Stimulated activated CD8-positive, alpha-beta memory T cell treated with anti-CD3 and anti-CD28 coated beads, Interleukin-2, amount 100 ng/mL, for 48 hours (primary cell): Measurements from ENCODE around the gene GRAPL.
"Not testable (repeated sequence)": the region's sequence is repeated elsewhere in the genome, so short reads cannot be mapped to it uniquely, and the experiment has no call there.

ENCODE experiments used
- DNase-seq, 2 donors: peaks; one replicate each; pipeline ENCODE4 v3.0.0-alpha.2; 2020; ENCODE audit warnings: low read depth in 2 of 2

The GRAPL gene

DNA sequence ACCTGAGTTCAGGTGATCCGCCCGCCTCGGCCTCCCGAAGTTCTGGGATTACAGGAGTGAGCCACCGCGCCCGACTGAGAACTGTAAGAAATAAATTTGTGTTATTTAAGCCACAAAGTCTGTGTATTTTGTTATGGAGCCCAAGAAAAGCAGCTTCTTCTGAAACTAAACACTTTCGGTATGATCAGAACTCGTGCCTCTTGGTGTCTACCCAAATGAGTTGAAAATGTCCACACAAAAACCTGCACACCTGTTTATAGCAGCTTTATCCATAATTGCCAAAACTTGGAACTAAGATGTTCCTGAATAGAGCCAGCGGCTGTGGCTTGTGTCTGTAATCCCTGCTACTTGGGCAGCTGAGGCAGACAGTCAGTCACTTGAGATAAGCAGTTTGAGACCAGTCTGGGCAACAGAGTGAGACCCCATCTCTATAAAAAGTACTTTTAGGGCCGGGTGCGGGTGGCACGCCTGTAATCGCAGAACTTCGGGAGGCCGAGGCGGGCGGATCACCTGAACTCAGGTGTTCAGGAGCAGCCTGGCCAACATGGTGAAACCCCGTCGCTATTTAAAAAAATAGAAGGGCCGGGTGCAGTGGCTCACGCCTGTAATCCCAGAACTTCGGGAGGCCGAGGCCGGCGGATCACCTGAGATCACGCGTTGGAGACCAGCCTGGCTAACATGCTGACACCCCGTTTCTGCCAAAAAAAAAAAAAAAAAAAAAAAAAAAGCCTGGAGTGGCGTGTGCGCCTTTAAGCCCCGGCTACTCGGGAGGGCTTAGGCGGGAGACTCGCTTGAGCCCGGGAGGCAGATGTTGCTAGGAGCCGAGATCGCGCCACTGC, 61.7 kb downstream of the GRAPL start:
- not testable (repeated sequence) for DNase-seq

DNA sequence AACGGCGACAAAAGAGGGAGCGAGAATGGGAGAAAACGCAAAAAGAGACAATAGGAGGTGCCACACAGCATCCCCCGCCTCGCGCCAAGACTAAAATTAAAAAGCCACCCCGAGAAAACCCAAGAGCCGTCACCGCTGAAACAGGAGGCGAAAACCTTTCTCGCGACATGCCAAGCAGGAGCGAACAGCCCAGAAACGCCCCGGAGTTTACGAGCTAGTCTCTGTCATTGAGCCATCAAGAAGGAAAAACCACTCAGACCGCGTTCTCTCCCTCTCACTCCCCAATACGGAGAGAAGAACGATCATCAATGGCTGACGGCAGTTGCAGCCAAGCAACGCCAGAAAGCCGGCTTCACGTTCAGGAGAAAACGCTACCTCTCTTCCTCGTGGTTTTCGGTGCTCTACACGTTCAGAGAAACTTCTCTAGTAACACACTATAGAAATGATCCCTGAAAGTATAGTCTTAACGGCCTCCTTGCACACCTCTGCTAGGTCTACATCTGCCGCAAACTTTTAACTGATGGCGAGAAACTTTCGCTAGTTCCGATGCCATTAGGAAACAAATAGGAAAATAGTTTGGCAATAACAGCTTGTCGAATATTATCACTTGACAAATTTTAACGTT, 62.5 kb downstream of the GRAPL start:
- not testable (repeated sequence) for DNase-seq

DNA sequence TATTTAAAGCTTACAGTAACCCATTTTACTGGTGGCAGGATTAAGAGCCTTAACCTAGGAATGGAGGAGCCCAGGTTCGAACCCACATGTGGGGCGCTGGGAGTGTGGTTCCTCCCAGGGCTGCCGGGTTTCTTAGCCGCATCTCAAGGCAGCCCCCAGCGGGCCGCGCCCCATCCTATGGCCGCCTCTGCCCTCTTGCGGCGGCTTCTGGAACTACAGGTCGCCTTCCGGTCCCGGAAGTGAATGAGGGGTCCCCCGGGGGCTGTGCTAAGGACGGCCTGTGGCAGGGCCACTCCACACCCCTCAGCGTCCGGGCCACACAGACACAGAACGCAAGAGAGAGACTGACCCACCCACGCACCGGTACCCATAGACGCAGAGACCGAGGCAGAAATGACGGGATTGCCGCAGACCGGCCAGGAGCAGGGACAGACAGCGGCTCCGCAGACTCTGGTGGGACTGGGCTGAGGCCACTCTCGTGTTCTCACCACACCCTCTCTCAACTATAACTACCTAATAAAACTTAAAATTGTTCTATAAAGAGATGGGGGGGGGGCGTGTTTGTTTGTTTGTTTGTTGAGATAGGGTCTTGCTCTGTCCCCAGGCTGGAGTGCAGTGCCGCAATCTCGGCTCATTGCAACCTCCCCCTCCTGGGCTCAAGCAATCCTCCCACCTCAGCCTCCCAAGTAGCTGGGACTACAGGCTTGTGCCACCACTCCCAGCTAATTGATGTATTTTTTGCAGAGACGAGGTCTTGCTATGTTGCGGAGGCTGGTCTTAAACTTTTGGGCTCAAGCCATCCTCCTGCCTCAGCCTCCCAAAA, 69.2 kb downstream of the GRAPL start:
- not testable (repeated sequence) for DNase-seq

DNA sequence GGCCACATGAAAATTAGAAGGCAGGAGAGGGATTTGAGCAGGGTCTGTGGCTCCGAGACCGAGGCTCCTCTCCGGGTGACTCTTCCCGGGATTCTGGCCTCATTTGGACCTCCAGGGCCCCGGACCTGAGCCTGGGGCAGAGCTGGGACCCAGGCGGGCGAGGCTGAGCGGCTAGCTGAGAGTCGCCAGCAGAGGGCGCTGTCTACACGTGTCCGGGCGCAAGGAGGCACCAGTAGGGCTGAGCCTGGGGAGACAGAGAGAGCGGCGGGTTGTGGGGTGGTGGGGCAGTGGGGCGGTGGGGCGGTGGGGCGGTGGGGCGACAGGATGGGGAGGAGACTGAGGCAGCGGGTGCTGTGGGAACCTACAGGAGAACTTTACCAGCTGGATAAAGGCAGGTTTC, 75.1 kb downstream of the GRAPL start:
- not testable (repeated sequence) for DNase-seq

- DNase-seq, result not testable (repeated sequence)
Measured at GRCh38 chr17:19203429-19203828, 76.0 kb downstream of the GRAPL start.
